HepG2 (cell line): ENCODE results near the gene NUTF2. TPM values are rescaled to one million over a fixed set of nuclear protein-coding genes. Genes with fewer than 3 reads are reported as not detected.

Experiments
- ATAC-seq: fragments of 200-7000 bp; cut with Tn5 transposase; 3 replicates; pipeline ENCODE4 v1.9.1; 2020; ENCODE audit warnings: mild to moderate bottlenecking, moderate library complexity
- BruUV-seq: library from RNA; stranded (reverse); fragments of 400-500 nt; replicated peaks from 2 replicates; lab custom pipeline; 2021; lab: Mats Ljungman, UMichigan
- CTCF ChIA-PET: fragments of 300-600 bp; formaldehyde crosslinking; extraction: SDS; loops from one replicate; lab custom pipeline; 2021; ENCODE audit warnings: low total read pairs, inconsistent platforms, low intra/inter-chr PET ratio; lab: Yijun Ruan, JAX
- POLR2A ChIA-PET: fragments of 350-600 bp; sonication (Branson Sonifier 250); formaldehyde crosslinking; loops from one replicate; lab custom pipeline; 2020; ENCODE audit warnings: antibody characterized with exemption, inconsistent platforms; lab: Yijun Ruan, JAX
- DNase-seq: peaks from one replicate; pipeline ENCODE4 v3.0.0-alpha.2; 2015; ENCODE audit warnings: low spot score
- FAIRE-seq: peaks from 3 replicates; lab custom pipeline; 2011; peaks lifted over from hg19 to GRCh38; lab: Jason Lieb, UNC
- H2AFZ ChIP-seq: one replicate; pipeline ENCODE4 v1.6.1; 2011; ENCODE audit warnings: low read length, inconsistent platforms
- H3K27ac ChIP-seq: fragments of 300-600 bp; 3 replicates; pipeline ENCODE4 v1.8.0; 2011; ENCODE audit warnings: mixed run types, mild to moderate bottlenecking, mixed read lengths, low read length, inconsistent platforms; ENCODE audit not compliant: insufficient read depth; ENCODE audit errors: extremely low read length
- H3K27me3 ChIP-seq, 2 experiments: fragments of 200-600 bp in 1 of 2; 2 replicates in 1 of 2; 3 replicates in 1 of 2; pipeline versions ENCODE4 v1.6.0 to v1.8.0; 2011; ENCODE audit warnings: low read length in 2 of 2, mild to moderate bottlenecking in 2 of 2, moderate library complexity in 2 of 2, inconsistent platforms in 1 of 2; ENCODE audit not compliant: insufficient read depth in 2 of 2, control insufficient read depth in 1 of 2
- H3K36me3 ChIP-seq, 2 experiments: fragments of 200-600 bp in 1 of 2; replicated peaks in 1 of 2; 2 replicates in 1 of 2; 3 replicates in 1 of 2; pipeline versions ENCODE4 v1.5.1 to v1.8.0; 2011; ENCODE audit warnings: low read length in 2 of 2, inconsistent platforms in 1 of 2; ENCODE audit not compliant: insufficient read depth in 2 of 2, control insufficient read depth in 1 of 2
- H3K4me1 ChIP-seq: 2 replicates; pipeline ENCODE4 v1.5.1; 2012; ENCODE audit warnings: low read length, inconsistent platforms; ENCODE audit not compliant: insufficient read depth
- H3K4me2 ChIP-seq: 2 replicates; pipeline ENCODE4 v1.6.0; 2011; ENCODE audit warnings: low read depth, low read length, inconsistent platforms
- H3K4me3 ChIP-seq, 3 experiments: fragments of 200-600 bp in 1 of 3; sonication (generic), shearing (Covaris generic) in 1 of 3; replicated peaks in 1 of 3; 2 replicates each; pipeline ENCODE4 v1.5.1; 2011 to 2016; ENCODE audit warnings: low read length in 3 of 3, inconsistent platforms in 2 of 3, low read depth in 2 of 3, mild to moderate bottlenecking in 2 of 3, control low read depth in 1 of 3, mixed read lengths in 1 of 3; ENCODE audit not compliant: insufficient read depth in 1 of 3
- H3K79me2 ChIP-seq: one replicate; pipeline ENCODE4 v1.6.1; 2011; ENCODE audit warnings: low read length, inconsistent platforms; ENCODE audit not compliant: insufficient read depth
- H3K9ac ChIP-seq: 2 replicates; pipeline ENCODE4 v1.6.0; 2011; ENCODE audit warnings: mild to moderate bottlenecking, low read depth, low read length, inconsistent platforms; ENCODE audit not compliant: insufficient read depth
- H3K9me3 ChIP-seq: 2 replicates; pipeline ENCODE4 v1.5.1; 2012; ENCODE audit warnings: mild to moderate bottlenecking, low read length
- H4K20me1 ChIP-seq: 2 replicates; pipeline ENCODE4 v1.6.0; 2011; ENCODE audit warnings: inconsistent platforms, mild to moderate bottlenecking, low read length, moderate library complexity; ENCODE audit not compliant: insufficient read depth
- AGO2 ChIP-seq: fragments of 200-400 bp; formaldehyde crosslinking; optimal IDR thresholded peaks from 2 replicates; pipeline ENCODE3; 2017; ENCODE audit warnings: mild to moderate bottlenecking, low read depth, low read length, moderate library complexity
- ARNT ChIP-seq: fragments of 450-650 bp; IDR thresholded peaks from 2 replicates; pipeline ENCODE4 v1.6.1; 2017
- EHMT2 ChIP-seq: fragments of 200-600 bp; sonication (generic); IDR thresholded peaks from 2 replicates; pipeline ENCODE4 v1.7.0; 2017; ENCODE audit warnings: antibody characterized with exemption, low read depth, low read length, borderline replicate concordance
- HNRNPH1 ChIP-seq: fragments of 200-400 bp; formaldehyde crosslinking; optimal IDR thresholded peaks from 2 replicates; pipeline ENCODE3; 2017; ENCODE audit warnings: mild to moderate bottlenecking, low read depth, low read length
- MEIS1 ChIP-seq: sonication (generic); formaldehyde crosslinking; IDR thresholded peaks from 2 replicates; pipeline ENCODE4 v1.9.0; 2021; ENCODE audit warnings: mild to moderate bottlenecking, missing genetic modification reagents, moderate library complexity, borderline replicate concordance
- RCOR2 ChIP-seq: IDR thresholded peaks from 2 replicates; pipeline ENCODE4 v1.6.1; 2016; ENCODE audit warnings: missing biosample characterization, missing genetic modification reagents
- RELA ChIP-seq: sonication (generic); formaldehyde crosslinking; IDR thresholded peaks from 2 replicates; pipeline ENCODE4 v1.4.0; 2020; ENCODE audit warnings: missing genetic modification reagents
- SETDB1 ChIP-seq: sonication (generic); formaldehyde crosslinking; IDR thresholded peaks from 2 replicates; pipeline ENCODE4 v1.5.1; 2020; ENCODE audit warnings: missing genetic modification reagents, mild to moderate bottlenecking, borderline replicate concordance
- SMAD9 ChIP-seq: sonication (generic); formaldehyde crosslinking; IDR thresholded peaks from 2 replicates; pipeline ENCODE4 v1.5.1; 2020; ENCODE audit warnings: mild to moderate bottlenecking, missing genetic modification reagents
- ZBTB38 ChIP-seq: sonication (generic); formaldehyde crosslinking; IDR thresholded peaks from 2 replicates; pipeline ENCODE4 v1.5.1; 2020; ENCODE audit warnings: mild to moderate bottlenecking, missing genetic modification reagents
- ZEB1 ChIP-seq: IDR thresholded peaks from 2 replicates; pipeline ENCODE4 v1.6.1; 2012; ENCODE audit warnings: mild to moderate bottlenecking, low read depth, inconsistent platforms; ENCODE audit not compliant: insufficient replicate concordance
- ZNF883 ChIP-seq: sonication (generic); formaldehyde crosslinking; IDR thresholded peaks from 2 replicates; pipeline ENCODE4 v1.5.1; 2020; ENCODE audit warnings: mild to moderate bottlenecking, missing genetic modification reagents; ENCODE audit errors: not compliant biosample characterization
- WGBS: methylation state at CpG from one replicate; pipeline ENCODE4 v1.1.6; 2017; ENCODE audit warnings: low lambda C conversion rate; 5-methylcytosine and 5-hydroxymethylcytosine counted together
- in situ Hi-C: cut with HindIII; loops from 2 replicates; pipeline ENCODE4 v1.10.0; 2017; ENCODE audit warnings: low pct_unique_long_range_greater_than_20kb; ENCODE audit not compliant: extremely low pct_ligation_motif_present
- intact Hi-C: fragments of 100-400 bp; cut with micrococcal nuclease; formaldehyde crosslinking; loops from one replicate; pipeline ENCODE4 v1.10.0; 2022; ENCODE audit not compliant: unreplicated experiment
- polyA plus RNA-seq, 8 experiments: library from polyadenylated mRNA; depleted of rRNA in 3 of 8; stranded (reverse) in 7 of 8; unstranded in 1 of 8; fragments of >200 nt; fragmentation: Illumina TruSeq in 4 of 8; extraction: Trizol in 4 of 8; gene quantifications; 2 replicates each; pipeline versions ENCODE4 v1.2.1 to v1.2.3, GENCODE V29; 2011 to 2016; ENCODE audit warnings: low read depth in 4 of 8, missing spikeins in 1 of 8, mixed read lengths in 1 of 8; ENCODE audit not compliant: insufficient read depth in 1 of 8
- total RNA-seq, 5 experiments: library from RNA; depleted of rRNA; stranded (reverse); fragments of >200 nt; fragmentation: Illumina TruSeq; extraction: Trizol; gene quantifications; 2 replicates each; pipeline ENCODE4 v1.2.3, GENCODE V29; 2016; ENCODE audit warnings: low read depth in 1 of 5
- TF ChIP-seq, protein P1 (sequence below): sonication (generic); formaldehyde crosslinking; IDR thresholded peaks from 2 replicates; pipeline ENCODE4 v1.5.0; 2020; ENCODE audit warnings: mild to moderate bottlenecking, missing genetic modification reagents
- TF ChIP-seq, protein P2 (sequence below): IDR thresholded peaks from 2 replicates; pipeline ENCODE4 v1.6.1; 2016
- TF ChIP-seq, protein P3 (sequence below): sonication (generic); formaldehyde crosslinking; IDR thresholded peaks from 2 replicates; pipeline ENCODE4 v1.9.0; 2021; ENCODE audit warnings: missing genetic modification reagents, mild to moderate bottlenecking, borderline replicate concordance

Gene NUTF2
- total and polyA plus RNA-seq, 2 of the 13 experiments (the other 11 are each of a cell fraction or from before 2014, with no cell fraction given) = 168 to 214 TPM

DNA sequence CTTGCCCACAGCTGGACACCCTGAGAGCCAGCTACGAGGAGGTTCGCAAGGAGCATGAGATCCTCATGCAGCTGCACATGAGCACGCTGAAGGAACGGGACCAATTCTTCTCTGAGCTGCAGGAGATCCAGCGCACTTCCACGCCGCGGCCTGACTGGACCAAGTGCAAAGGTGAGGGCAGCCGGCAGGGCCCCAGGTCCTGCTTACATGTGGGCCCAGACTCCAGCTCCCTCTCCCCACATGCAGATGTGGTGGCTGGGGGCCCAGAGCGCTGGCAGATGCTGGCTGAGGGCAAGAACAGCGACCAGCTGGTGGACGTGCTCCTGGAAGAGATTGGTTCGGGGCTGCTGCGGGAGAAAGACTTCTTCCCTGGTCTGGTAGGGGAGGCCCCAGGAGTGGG is 20.8 kb upstream of the NUTF2 start:
- BruUV-seq = no TSS peak
- POLR2A ChIA-PET = no interaction called here
- no peaks in the 10 kb centered on the region for H3K9me3 ChIP-seq
- H4K20me1 ChIP-seq = no peaks in the 10 kb centered on the region
- no peaks in the 10 kb centered on the region; a peak in 1 of 5 replicates for H3K27me3 ChIP-seq
- peak; percentile 64 for TF ChIP-seq AGO2
- TF ChIP-seq, protein P1, sequence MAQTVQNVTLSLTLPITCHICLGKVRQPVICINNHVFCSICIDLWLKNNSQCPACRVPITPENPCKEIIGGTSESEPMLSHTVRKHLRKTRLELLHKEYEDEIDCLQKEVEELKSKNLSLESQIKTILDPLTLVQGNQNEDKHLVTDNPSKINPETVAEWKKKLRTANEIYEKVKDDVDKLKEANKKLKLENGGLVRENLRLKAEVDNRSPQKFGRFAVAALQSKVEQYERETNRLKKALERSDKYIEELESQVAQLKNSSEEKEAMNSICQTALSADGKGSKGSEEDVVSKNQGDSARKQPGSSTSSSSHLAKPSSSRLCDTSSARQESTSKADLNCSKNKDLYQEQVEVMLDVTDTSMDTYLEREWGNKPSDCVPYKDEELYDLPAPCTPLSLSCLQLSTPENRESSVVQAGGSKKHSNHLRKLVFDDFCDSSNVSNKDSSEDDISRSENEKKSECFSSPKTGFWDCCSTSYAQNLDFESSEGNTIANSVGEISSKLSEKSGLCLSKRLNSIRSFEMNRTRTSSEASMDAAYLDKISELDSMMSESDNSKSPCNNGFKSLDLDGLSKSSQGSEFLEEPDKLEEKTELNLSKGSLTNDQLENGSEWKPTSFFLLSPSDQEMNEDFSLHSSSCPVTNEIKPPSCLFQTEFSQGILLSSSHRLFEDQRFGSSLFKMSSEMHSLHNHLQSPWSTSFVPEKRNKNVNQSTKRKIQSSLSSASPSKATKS (CRISPR knock-in tag) = no peak
- TF ChIP-seq, all 625 proteins: peak for 1
- H3K4me3 ChIP-seq = no peak overlapping the region
- no peak overlapping the region for H3K4me2 ChIP-seq
- CTCF ChIA-PET = no interaction called here
- intact Hi-C loops (no loop called here), in situ Hi-C loops (no loop called here)
- H2AFZ ChIP-seq = no peak overlapping the region
- ATAC-seq (no peak; the same call in 2 of the 3 replicates), DNase-seq (no peak), FAIRE-seq (no peak)
- WGBS = 97% methylated on average over 5 of the region's 14 CpGs
- H3K4me1 ChIP-seq = peaks cover 14% of the 10 kb centered on the region
- H3K9ac ChIP-seq = no peak overlapping the region
- H3K36me3 ChIP-seq = peaks cover 13 to 40% of the 10 kb centered on the region in 2 experiments
- H3K27ac ChIP-seq = no peak overlapping the region
- no peaks in the 10 kb centered on the region for H3K79me2 ChIP-seq

DNA sequence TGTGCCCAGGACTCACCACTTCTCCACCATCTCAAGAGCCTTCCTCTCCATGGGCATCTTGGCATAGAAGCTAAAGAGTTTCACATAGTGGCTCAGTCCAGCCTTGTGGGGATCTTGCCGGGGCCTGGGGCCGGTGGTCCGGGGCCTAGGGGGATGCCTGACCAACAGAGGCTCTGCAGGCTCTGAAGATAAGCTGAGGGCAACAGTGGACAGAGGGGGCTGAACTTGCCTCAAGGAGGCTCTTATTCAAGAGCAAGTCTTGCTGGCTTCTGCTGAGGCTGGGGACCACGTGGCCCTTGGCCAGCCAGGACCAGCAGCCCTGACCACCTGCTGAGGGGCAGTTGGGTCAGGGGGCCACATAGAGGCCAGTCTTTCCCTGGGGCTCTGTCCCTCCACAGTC is 18.1 kb upstream of the NUTF2 start:
- Histone ChIP-seq H3K9me3 (no peaks in the 10 kb centered on the region), H3K36me3 (peaks cover 19 to 53% of the 10 kb centered on the region in 2 experiments), H3K79me2 (peaks cover 16% of the 10 kb centered on the region), H3K27ac (no peak overlapping the region), H3K9ac (no peak overlapping the region), H2AFZ (no peak overlapping the region), H3K4me1 (peaks cover 19% of the 10 kb centered on the region), H3K4me3 (no peak overlapping the region), H4K20me1 (no peaks in the 10 kb centered on the region), H3K27me3 (no peaks in the 10 kb centered on the region; a peak in 2 of 5 replicates), H3K4me2 (no peak overlapping the region)
- intact Hi-C loops = no loop called here
- ATAC-seq (no peak), FAIRE-seq (no peak), DNase-seq (no peak)
- in situ Hi-C loops = no loop called here
- CTCF ChIA-PET = no interaction called here
- BruUV-seq = no TSS peak
- 98% methylated on average over 3 of the region's 4 CpGs for WGBS
- POLR2A ChIA-PET = no interaction called here
- TF ChIP-seq, protein P2, sequence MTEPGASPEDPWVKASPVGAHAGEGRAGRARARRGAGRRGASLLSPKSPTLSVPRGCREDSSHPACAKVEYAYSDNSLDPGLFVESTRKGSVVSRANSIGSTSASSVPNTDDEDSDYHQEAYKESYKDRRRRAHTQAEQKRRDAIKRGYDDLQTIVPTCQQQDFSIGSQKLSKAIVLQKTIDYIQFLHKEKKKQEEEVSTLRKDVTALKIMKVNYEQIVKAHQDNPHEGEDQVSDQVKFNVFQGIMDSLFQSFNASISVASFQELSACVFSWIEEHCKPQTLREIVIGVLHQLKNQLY (CRISPR knock-in tag) = no peak
- no peak for TF ChIP-seq MEIS1 (CRISPR knock-in tag)
- no peak for TF ChIP-seq EHMT2
- TF ChIP-seq SMAD9 (CRISPR knock-in tag) = no peak
- TF ChIP-seq RCOR2 (CRISPR knock-in tag) = no peak
- no peak for TF ChIP-seq HNRNPH1
- TF ChIP-seq, protein P3, sequence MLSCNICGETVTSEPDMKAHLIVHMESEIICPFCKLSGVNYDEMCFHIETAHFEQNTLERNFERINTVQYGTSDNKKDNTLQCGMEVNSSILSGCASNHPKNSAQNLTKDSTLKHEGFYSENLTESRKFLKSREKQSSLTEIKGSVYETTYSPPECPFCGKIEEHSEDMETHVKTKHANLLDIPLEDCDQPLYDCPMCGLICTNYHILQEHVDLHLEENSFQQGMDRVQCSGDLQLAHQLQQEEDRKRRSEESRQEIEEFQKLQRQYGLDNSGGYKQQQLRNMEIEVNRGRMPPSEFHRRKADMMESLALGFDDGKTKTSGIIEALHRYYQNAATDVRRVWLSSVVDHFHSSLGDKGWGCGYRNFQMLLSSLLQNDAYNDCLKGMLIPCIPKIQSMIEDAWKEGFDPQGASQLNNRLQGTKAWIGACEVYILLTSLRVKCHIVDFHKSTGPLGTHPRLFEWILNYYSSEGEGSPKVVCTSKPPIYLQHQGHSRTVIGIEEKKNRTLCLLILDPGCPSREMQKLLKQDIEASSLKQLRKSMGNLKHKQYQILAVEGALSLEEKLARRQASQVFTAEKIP (CRISPR knock-in tag) = no peak
- no peak for TF ChIP-seq SETDB1 (CRISPR knock-in tag)
- TF ChIP-seq ZEB1 = no peak
- TF ChIP-seq ZNF883 (CRISPR knock-in tag) = no peak
- TF ChIP-seq ARNT = no peak
- no peak for TF ChIP-seq ZBTB38 (CRISPR knock-in tag)
- no peak for TF ChIP-seq RELA (CRISPR knock-in tag)
